ENCODE results near the gene BOD1. TPM values are rescaled to one million over a fixed set of nuclear protein-coding genes. Genes with fewer than 3 reads are reported as not detected.
A peak's percentile ranks its signal among the peaks of the same experiment; 100 is the strongest.

BOD1 gene
- total RNA-seq, 1 donor from 2014 or later = 101 TPM

DNA sequence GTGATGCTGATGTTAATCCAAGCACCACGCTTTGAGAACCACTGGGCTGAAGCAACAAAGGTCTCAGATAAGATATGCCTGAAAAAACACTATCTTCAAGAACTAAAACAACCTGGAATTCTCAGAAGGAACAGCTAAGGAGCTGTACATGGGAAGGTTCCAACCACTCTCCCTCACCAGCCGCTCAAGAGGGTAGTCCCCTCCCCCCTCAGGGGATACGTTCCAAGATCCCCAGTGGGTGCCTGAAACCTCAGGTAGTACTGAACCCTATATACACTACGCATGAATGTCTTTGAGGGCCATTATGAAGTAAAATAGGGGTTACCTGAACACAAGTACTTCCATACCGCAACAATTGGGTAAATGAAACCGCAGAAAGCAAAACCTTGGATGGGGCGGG lies 1.9 kb downstream of the BOD1 start:
- H3K4me1 Mint-ChIP-seq (ENCODE audit: low read depth) = peaks cover 34% of the 10 kb centered on the region
- H3K27ac Mint-ChIP-seq = peak overlapping the region; percentile 42
- TF ChIP-seq, protein P1, sequence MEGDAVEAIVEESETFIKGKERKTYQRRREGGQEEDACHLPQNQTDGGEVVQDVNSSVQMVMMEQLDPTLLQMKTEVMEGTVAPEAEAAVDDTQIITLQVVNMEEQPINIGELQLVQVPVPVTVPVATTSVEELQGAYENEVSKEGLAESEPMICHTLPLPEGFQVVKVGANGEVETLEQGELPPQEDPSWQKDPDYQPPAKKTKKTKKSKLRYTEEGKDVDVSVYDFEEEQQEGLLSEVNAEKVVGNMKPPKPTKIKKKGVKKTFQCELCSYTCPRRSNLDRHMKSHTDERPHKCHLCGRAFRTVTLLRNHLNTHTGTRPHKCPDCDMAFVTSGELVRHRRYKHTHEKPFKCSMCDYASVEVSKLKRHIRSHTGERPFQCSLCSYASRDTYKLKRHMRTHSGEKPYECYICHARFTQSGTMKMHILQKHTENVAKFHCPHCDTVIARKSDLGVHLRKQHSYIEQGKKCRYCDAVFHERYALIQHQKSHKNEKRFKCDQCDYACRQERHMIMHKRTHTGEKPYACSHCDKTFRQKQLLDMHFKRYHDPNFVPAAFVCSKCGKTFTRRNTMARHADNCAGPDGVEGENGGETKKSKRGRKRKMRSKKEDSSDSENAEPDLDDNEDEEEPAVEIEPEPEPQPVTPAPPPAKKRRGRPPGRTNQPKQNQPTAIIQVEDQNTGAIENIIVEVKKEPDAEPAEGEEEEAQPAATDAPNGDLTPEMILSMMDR (IDR thresholded peaks at IDR 0.05; ENCODE audit: unreplicated experiment) = no peak
- no peak for DNase-seq (ENCODE audit: low spot score, unreplicated experiment)
- H3K27me3 Mint-ChIP-seq = no peaks in the 10 kb centered on the region
- no peaks in the 10 kb centered on the region for H3K9me3 Mint-ChIP-seq (ENCODE audit: low read depth)
- peak overlapping the region; percentile 91 for H3K4me3 Mint-ChIP-seq (ENCODE audit: low read depth)
- H3K36me3 Mint-ChIP-seq (ENCODE audit: insufficient read depth) = peaks cover 11% of the 10 kb centered on the region

DNA sequence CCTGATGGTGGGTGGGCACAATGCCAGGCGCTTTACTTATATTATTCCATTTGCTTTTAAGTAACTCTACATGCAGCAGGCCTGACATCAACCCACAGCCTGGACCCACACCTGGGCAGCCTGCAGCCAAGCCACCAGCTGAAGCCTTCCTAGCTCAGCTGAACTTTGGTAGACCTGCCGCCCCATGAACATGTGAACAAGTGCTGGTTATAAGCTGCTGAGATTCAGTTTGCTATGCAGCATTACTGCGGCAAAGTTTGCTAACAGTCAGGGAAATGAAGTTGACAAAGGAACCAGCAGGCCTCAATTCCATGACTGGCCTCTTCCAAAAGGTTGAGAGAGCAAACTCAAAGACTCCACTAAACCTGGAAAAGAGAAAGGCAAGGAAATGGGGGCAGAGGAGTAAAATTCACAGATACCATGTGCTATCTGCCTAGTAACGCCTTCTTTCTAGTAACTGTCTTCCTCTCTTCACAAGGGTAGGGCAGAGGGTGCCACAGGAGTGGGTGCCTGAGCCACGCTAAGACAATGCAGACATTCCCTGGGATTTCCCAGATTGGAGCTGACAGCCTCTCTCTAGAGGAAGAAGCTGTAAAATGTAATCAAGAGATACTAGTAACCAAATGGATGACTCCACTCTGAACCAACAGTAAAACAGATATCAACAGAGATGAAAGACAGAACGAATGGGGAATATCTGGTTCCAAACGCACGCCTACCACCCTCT lies 2.9 kb downstream of the BOD1 start:
- Mint-ChIP-seq H3K4me1 (ENCODE audit: low read depth) (peaks cover 31% of the 10 kb centered on the region), H3K27ac (peak overlapping the region; percentile 43), H3K4me3 (ENCODE audit: low read depth) (peak overlapping the region; percentile 91), H3K27me3 (no peaks in the 10 kb centered on the region), H3K36me3 (ENCODE audit: insufficient read depth) (peaks cover 14% of the 10 kb centered on the region), H3K9me3 (ENCODE audit: low read depth) (no peaks in the 10 kb centered on the region)
- no peak for DNase-seq (ENCODE audit: low spot score, unreplicated experiment)
- TF ChIP-seq, protein P1 (IDR thresholded peaks at IDR 0.05; ENCODE audit: unreplicated experiment) = no peak

DNA sequence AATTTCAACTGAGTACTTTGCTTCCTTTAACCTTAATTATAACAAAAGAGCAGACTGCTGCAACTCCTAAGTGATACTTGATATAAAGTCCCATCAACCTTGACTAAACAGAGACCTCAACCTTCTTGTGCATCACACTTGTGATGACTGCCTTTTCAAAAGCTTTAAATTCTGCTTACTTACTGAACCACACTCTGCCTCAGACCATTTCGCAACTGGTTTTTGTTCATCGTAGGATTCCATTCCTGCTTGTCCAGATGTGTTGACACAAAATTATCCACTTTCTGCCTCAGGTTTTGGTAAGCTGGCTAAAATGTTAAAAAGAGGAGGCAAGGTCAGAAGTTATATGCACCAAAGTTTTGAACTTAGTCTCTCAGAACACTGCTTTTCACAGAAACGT lies 3.5 kb downstream of the BOD1 start:
- Mint-ChIP-seq H3K27ac (no peak overlapping the region), H3K9me3 (ENCODE audit: low read depth) (no peaks in the 10 kb centered on the region), H3K27me3 (no peaks in the 10 kb centered on the region), H3K36me3 (ENCODE audit: insufficient read depth) (peaks cover 19% of the 10 kb centered on the region), H3K4me3 (ENCODE audit: low read depth) (no peak overlapping the region), H3K4me1 (ENCODE audit: low read depth) (peaks cover 31% of the 10 kb centered on the region)
- DNase-seq (ENCODE audit: low spot score, unreplicated experiment) = no peak
- TF ChIP-seq, protein P1 (IDR thresholded peaks at IDR 0.05; ENCODE audit: unreplicated experiment) = no peak

DNA sequence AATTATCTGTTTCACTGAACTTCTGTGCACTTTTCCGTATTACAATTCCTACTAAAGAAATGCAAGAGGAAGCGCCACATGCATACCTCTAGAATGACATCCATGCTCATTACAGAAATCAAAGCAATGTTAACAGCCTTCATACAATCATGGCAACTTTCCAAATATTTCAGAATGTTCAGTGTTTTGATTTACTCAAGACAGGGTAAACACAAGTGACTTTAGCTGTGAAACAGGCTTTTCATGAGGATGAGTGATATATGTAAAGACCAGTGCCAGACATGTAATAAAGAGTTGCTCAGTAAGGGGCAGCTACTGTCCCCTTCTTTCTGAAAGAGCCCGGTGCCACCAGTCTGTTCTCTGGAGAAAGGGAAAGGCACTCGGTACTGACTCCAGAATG lies 4.7 kb downstream of the BOD1 start:
- Mint-ChIP-seq H3K9me3 (ENCODE audit: low read depth) (no peaks in the 10 kb centered on the region), H3K27me3 (no peaks in the 10 kb centered on the region), H3K36me3 (ENCODE audit: insufficient read depth) (peaks cover 24% of the 10 kb centered on the region), H3K4me1 (ENCODE audit: low read depth) (peaks cover 30% of the 10 kb centered on the region), H3K27ac (no peak overlapping the region), H3K4me3 (ENCODE audit: low read depth) (no peak overlapping the region)
- no peak for DNase-seq (ENCODE audit: low spot score, unreplicated experiment)
- TF ChIP-seq, protein P1 (IDR thresholded peaks at IDR 0.05; ENCODE audit: unreplicated experiment) = no peak

DNA sequence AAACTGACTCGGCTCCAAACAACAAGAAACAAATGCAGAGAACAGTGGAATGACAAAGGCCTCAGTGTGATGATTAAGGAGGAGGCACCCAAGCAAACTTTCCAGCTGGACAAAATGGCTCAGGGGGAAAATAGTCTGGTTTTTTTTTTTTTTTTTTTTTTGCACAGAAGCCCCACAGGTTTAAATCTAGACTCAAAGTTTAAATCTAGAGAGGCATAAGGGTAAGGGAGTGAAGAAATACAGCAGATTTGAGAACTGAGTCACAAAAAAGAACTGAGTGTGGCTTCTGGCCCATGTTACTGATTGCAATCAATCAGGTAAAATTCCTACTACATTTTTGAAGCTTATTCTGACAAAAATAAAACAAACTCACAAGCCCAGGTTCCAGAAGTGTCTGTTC lies 12.3 kb downstream of the BOD1 start:
- Mint-ChIP-seq H3K4me3 (ENCODE audit: low read depth) (no peak overlapping the region), H3K27ac (no peak overlapping the region), H3K9me3 (ENCODE audit: low read depth) (no peaks in the 10 kb centered on the region), H3K36me3 (ENCODE audit: insufficient read depth) (peaks cover 17% of the 10 kb centered on the region), H3K4me1 (ENCODE audit: low read depth) (no peaks in the 10 kb centered on the region), H3K27me3 (no peaks in the 10 kb centered on the region)
- TF ChIP-seq, protein P1 (IDR thresholded peaks at IDR 0.05; ENCODE audit: unreplicated experiment) = no peak
- no peak for DNase-seq (ENCODE audit: low spot score, unreplicated experiment)

All from progenitor cell of endocrine pancreas (in vitro differentiated cells).